Lung microvascular endothelial cell (primary cell): ENCODE data around the gene SNRNP27. TPM values are rescaled to one million over a fixed set of nuclear protein-coding genes. Genes with fewer than 3 reads are reported as not detected.
A peak's percentile ranks its signal among the peaks of the same experiment; 100 is the strongest.

ENCODE experiments used
- DNase-seq, 2 donors: peaks; one replicate each; pipeline versions ENCODE4 v3.0.0 to v3.0.0-alpha.2; 2010; ENCODE audit warnings: low read depth in 2 of 2
- total RNA-seq: library from RNA; depleted of rRNA; stranded (reverse); fragments of >200 nt; gene quantifications from 2 replicates; pipeline ENCODE4 v1.2.1, GENCODE V29; 2014

The SNRNP27 gene
- total RNA-seq, 1 donor from 2014 or later = 28.0 TPM

- peak; percentile 28 to 33 for DNase-seq
Measured at GRCh38 chr2:69914950-69915945, 21.5 kb downstream of the SNRNP27 start, which contains the start of gene MXD1. TSS of gene MXD1 (plus strand) at chr2:69915109. CDS start at chr2:69915331, 222 bp downstream.

GRCh38 chr2:69916106-69916505 is 22.4 kb downstream of the SNRNP27 start:
- DNase-seq = no peak

DNA sequence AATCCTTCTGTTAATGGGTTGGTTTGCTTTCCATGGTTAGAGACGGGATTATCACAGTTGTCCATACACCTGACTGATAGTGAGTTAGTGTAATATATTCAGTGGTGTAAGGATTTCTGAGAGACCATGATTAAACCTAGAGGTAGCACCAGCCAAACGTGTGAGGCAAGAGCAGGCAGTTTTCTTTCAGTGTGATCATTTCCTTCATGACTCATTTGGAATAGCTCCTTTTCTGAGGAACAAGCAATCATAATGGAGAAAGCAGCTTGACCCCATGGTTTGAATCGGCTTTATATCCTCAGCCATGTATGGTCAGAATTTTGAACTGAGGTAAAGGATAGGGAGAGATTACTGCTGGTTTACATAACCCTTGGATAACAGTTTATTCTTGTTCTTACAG is 24.1 kb downstream of the SNRNP27 start:
- DNase-seq = peak; percentile 35 to 91

GRCh38 chr2:69918401-69918800 is 24.6 kb downstream of the SNRNP27 start:
- DNase-seq = no peak

DNA sequence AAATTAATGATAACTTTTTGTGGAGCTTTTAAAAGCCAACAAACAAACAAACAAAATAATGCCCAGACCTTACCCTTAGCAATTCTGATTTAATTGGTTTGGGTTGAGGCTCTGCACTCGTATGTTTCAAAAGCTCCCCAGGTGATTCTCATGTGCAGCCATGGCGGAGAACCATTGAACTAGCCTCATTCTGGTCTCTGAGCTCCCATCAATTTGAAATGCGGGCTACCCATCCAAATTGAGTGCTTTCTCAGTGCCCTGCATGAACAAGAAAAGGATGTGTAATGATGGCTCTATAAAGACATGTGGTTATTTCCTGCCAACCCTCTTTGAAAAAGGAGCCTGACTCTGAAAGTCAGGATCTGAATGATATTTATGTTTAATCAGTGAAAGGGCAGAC is 29.4 kb downstream of the SNRNP27 start:
- no peak for DNase-seq

DNA sequence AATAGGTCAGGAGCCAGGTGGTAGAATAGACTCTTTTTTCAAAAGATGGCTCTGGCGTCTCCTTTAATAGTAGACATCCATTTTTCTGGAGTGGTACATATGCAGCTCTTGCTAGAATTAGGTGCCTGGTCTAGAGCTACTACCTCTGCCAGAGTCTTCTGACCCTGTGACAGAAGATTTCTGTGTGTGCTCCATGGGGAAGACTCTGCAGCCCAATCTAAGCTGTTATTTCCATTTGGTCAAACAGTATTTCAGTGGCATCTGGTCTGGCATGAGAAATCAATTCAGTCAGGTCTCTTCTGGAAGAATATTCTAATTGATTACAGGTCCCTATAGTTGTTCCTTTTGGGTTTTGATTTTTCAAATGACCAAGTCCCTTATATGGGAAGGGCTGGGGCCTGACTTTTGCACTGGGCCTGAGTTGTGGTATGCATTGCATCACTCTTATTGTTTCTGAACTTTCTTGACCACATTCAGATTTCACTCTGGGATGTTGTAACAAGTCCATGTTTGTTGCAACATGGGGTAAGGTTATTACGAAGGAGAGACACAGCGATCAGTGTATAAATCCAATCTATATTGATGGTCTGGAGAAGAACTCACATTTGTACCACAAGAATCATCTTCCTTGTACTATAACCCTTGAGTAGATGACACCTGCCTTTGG is 33.2 kb downstream of the SNRNP27 start:
- DNase-seq = no peak

- no peak for DNase-seq
Measured at GRCh38 chr2:69931832-69932595, 38.3 kb downstream of the SNRNP27 start.

DNA sequence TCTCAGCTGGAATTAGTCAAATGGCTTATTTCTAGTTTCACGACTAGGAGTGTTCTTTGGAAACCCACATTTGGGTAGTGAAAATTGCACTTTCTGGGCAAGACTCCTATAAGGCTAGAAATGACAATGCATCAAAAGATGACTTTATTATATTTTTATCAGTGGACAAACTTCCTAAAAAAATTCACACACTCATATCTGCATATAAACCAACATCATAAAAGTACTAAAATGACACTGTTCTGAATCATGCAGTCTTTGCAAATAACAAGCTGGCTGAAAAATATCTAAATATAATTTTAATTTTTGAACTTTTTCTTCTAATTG is 38.8 kb downstream of the SNRNP27 start:
- DNase-seq = no peak

DNA sequence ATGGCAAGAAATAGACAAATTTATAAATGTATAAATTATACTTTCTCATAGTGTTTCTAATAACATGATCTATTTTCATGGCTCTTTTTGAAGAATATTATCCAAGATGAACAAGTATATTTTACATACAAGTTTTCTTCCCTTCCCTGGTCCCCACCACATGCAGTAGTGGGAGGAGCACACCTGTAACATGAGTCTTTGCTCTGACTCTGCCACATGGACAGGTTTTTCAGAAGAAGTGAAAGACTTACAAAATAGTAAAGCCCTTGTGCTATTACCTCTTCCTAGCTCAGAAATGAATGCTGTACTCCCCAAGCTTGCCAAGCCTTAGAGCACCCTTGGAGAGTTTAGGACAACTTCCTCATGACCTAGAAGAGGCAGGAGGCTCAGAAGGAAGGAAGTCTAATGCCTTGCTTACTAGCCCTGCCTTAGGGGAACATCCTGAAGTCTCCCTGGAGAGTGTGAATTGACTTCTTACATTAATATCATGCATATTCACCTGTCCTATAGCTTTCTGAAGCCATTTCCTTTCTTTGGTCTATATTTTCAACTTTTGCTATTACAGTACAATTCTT is 39.6 kb downstream of the SNRNP27 start:
- DNase-seq = peak in 1 of 2 donors; percentile 28

DNA sequence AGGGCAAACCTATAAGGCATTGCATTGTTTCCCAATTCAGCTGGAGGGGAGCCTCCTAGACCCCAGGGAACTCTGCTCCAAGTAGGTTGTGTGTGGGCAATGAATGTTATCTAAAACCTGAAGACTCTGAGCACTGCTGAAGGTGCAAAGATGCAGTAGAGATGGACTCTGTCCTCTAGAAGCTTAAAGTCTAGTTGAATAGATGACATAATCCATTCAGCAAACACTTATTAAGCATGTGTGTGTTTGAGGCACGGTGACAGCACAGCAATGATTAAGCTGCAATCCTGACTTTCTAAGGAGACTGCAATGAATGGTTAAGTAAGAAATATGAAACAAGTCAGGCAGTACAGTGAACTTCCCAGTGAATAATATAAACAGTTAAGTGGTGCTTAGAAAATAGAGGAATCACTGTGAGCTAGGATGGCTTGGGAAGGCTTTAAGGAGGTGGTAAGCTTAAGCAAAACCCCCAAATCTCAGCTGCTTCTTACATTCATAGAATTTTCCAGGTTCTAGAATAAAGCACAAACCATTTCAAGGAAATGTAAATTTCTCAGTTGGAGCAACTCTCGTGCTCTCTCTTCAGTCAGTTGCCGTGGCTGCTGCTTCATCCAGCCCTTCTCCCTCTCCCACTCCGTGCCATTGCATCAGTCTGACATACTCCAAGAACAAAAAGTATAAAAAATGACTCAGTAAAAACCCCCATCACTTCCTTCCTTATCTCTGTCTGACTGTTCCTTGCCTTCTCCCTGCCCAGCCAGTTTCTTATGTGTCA is 40.3 kb downstream of the SNRNP27 start:
- DNase-seq = peak in 1 of 2 donors; percentile 91

GRCh38 chr2:69934614-69934908 is 40.8 kb downstream of the SNRNP27 start:
- no peak for DNase-seq

GRCh38 chr2:69935011-69935410 is 41.3 kb downstream of the SNRNP27 start:
- no peak for DNase-seq

DNA sequence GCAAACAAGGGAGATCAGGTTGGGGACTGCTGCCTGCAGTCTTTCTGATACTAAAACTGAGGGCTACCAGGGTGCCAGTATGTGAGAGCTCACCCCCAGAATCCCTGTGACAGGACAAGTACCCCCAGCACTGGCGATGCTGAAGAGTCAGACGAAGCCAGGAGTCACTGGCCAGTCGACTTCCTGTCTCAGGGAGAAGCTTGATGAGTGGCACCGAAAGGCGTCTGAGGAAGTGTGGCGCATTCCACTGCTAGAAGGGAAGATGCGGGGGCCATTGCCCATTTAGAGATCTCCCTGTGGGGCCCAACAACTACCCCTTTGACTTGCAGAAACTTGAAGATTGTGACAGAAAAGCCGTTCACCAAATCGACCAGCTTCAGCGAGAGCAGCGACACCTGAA is 43.1 kb downstream of the SNRNP27 start:
- peak in 1 of 2 donors; percentile 67 for DNase-seq

GRCh38 chr2:69937968-69938367 is 44.2 kb downstream of the SNRNP27 start:
- no peak for DNase-seq

DNA sequence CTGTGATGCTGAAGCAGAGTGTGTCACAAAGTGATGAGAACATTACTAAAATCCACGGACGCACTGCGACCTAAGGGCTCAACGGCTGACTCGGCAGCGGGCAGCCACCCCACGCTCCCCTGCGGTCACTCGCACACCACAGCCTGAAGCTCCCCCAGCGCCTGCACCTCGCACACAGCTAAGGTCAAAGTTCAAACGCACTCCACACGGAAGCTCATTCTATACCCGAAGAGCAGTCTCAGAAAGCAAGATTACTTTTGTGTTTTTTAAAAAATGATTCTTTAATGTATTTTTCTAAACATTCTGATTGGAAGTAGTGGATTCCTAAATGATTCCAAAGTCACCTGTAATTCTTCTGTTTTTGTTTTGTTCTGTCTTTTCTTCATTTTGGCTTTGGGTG is 46.0 kb downstream of the SNRNP27 start:
- no peak for DNase-seq

- DNase-seq = no peak
Measured at GRCh38 chr2:69940691-69941090, 46.9 kb downstream of the SNRNP27 start.

GRCh38 chr2:69943000-69943842 is 49.5 kb downstream of the SNRNP27 start:
- DNase-seq = no peak

- no peak for DNase-seq
Measured at GRCh38 chr2:69943843-69944525, 50.2 kb downstream of the SNRNP27 start.

DNA sequence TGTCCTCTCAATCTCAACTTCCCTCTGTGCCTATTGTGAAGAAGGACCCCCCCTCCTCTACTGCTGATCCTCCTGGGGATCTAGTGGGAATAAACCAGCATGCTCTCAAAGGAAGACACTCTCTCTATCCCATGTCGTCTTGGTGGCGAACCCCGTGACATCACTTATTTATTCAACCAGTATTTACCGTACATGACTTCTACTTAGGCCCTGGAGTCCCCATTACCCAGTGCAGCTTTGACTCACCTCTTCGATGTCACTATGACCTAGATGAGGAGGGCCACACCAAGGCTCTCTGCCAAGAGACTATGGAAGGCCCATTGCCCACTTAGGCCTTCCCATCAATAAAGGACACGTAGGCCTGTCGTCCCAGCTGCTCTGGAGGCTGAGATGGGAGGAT is 51.0 kb downstream of the SNRNP27 start:
- DNase-seq = no peak
